ENCODE results near the gene RNF213. TPM values are rescaled to one million over a fixed set of nuclear protein-coding genes. Genes with fewer than 3 reads are reported as not detected.
A peak's percentile ranks its signal among the peaks of the same experiment; 100 is the strongest.
"Not testable (repeated sequence)": the region's sequence is repeated elsewhere in the genome, so short reads cannot be mapped to it uniquely, and the experiment has no call there.

RNF213 gene
- total and polyA plus RNA-seq, 4 donors, result 45.1 to 78.3 (median 59.3) TPM

GRCh38 chr17:80410441-80411087, 149.9 kb downstream of the RNF213 start:
- H3K4me1 ChIP-seq (ENCODE audit: control insufficient read depth, insufficient read depth, low read length), result peaks cover 16% of the 10 kb centered on the region
- WGBS (ENCODE audit: insufficient coverage), result 77% methylated on average over 10 of the region's 16 CpGs
- H3K36me3 ChIP-seq (ENCODE audit: control insufficient read depth, insufficient read depth, low read length); H3K9me3 ChIP-seq (ENCODE audit: control insufficient read depth, insufficient read depth, low read length); DNase-seq (ENCODE audit: low read depth in 4 of 6, low spot score in 6 of 6); H3K27me3 ChIP-seq (ENCODE audit: control insufficient read depth, insufficient read depth, low read length); H3K27ac ChIP-seq (ENCODE audit: low read depth, low read length); H3K4me3 ChIP-seq (ENCODE audit: low read depth, low read length): not testable (repeated sequence)

GRCh38 chr17:80413771-80414507, 153.3 kb downstream of the RNF213 start:
- peaks cover 19% of the 10 kb centered on the region for H3K36me3 ChIP-seq (ENCODE audit: control insufficient read depth, insufficient read depth, low read length)
- H3K4me3 ChIP-seq (ENCODE audit: low read depth, low read length), result peak overlapping the region; percentile 99
- 44% methylated on average over 26 of the region's 26 CpGs for WGBS (ENCODE audit: insufficient coverage)
- H3K4me1 ChIP-seq (ENCODE audit: control insufficient read depth, insufficient read depth, low read length), result peaks cover 27% of the 10 kb centered on the region
- DNase-seq (ENCODE audit: low read depth in 4 of 6, low spot score in 6 of 6), result no peak
- no peak overlapping the region for H3K27ac ChIP-seq (ENCODE audit: low read depth, low read length)
- H3K9me3 ChIP-seq (ENCODE audit: control insufficient read depth, insufficient read depth, low read length), result no peaks in the 10 kb centered on the region
- H3K27me3 ChIP-seq (ENCODE audit: control insufficient read depth, insufficient read depth, low read length), result no peaks in the 10 kb centered on the region

- Histone ChIP-seq H3K4me3 (ENCODE audit: low read depth, low read length) (peak overlapping the region; percentile 99), H3K27ac (ENCODE audit: low read depth, low read length) (peak overlapping the region; percentile 100), H3K9me3 (ENCODE audit: control insufficient read depth, insufficient read depth, low read length) (no peaks in the 10 kb centered on the region), H3K36me3 (ENCODE audit: control insufficient read depth, insufficient read depth, low read length) (peaks cover 23% of the 10 kb centered on the region), H3K27me3 (ENCODE audit: control insufficient read depth, insufficient read depth, low read length) (no peaks in the 10 kb centered on the region), H3K4me1 (ENCODE audit: control insufficient read depth, insufficient read depth, low read length) (peaks cover 27% of the 10 kb centered on the region)
- DNase-seq (ENCODE audit: low read depth in 4 of 6, low spot score in 6 of 6), result peak in 2 of 6 donors; percentile 28 to 59
- WGBS (ENCODE audit: insufficient coverage), result 0% methylated on average over 15 of the region's 15 CpGs
These were observed 153.8 kb downstream of the RNF213 start for GRCh38 chr17:80414508-80414802.

- Histone ChIP-seq H3K4me1 (ENCODE audit: control insufficient read depth, insufficient read depth, low read length) (peaks cover 27% of the 10 kb centered on the region), H3K27ac (ENCODE audit: low read depth, low read length) (peak within 1 kb of the TSS; percentile 100), H3K27me3 (ENCODE audit: control insufficient read depth, insufficient read depth, low read length) (no peaks in the 10 kb centered on the region), H3K4me3 (ENCODE audit: low read depth, low read length) (peak within 1 kb of the TSS; percentile 99), H3K36me3 (ENCODE audit: control insufficient read depth, insufficient read depth, low read length) (peaks cover 27% of the 10 kb centered on the region), H3K9me3 (ENCODE audit: control insufficient read depth, insufficient read depth, low read length) (no peaks in the 10 kb centered on the region)
- peak; percentile 92 to 99 (median 95) for DNase-seq (ENCODE audit: low read depth in 4 of 6, low spot score in 6 of 6)
- WGBS (ENCODE audit: insufficient coverage), result under 1% methylated on average over 97 of the region's 97 CpGs
These were observed 154.4 kb downstream of the RNF213 start, which contains the start of gene ENDOV for GRCh38 chr17:80414803-80415625. Gene ENDOV (plus strand): TSS chr17:80415167. CDS start chr17:80415195, 28 bp downstream.

- peak overlapping the region; percentile 100 for H3K27ac ChIP-seq (ENCODE audit: low read depth, low read length)
- peaks cover 27% of the 10 kb centered on the region for H3K36me3 ChIP-seq (ENCODE audit: control insufficient read depth, insufficient read depth, low read length)
- H3K4me1 ChIP-seq (ENCODE audit: control insufficient read depth, insufficient read depth, low read length), result peaks cover 27% of the 10 kb centered on the region
- peak overlapping the region; percentile 99 for H3K4me3 ChIP-seq (ENCODE audit: low read depth, low read length)
- H3K9me3 ChIP-seq (ENCODE audit: control insufficient read depth, insufficient read depth, low read length), result no peaks in the 10 kb centered on the region
- 10% methylated on average over 39 of the region's 39 CpGs for WGBS (ENCODE audit: insufficient coverage)
- no peaks in the 10 kb centered on the region for H3K27me3 ChIP-seq (ENCODE audit: control insufficient read depth, insufficient read depth, low read length)
- no peak for DNase-seq (ENCODE audit: low read depth in 4 of 6, low spot score in 6 of 6)
These were observed 155.0 kb downstream of the RNF213 start for GRCh38 chr17:80415626-80416137.

GRCh38 chr17:80416260-80416939, 155.7 kb downstream of the RNF213 start:
- DNase-seq (ENCODE audit: low read depth in 4 of 6, low spot score in 6 of 6), result no peak
- Histone ChIP-seq H3K9me3 (ENCODE audit: control insufficient read depth, insufficient read depth, low read length) (no peaks in the 10 kb centered on the region), H3K27ac (ENCODE audit: low read depth, low read length) (no peak overlapping the region), H3K36me3 (ENCODE audit: control insufficient read depth, insufficient read depth, low read length) (peaks cover 32% of the 10 kb centered on the region), H3K4me3 (ENCODE audit: low read depth, low read length) (peak overlapping the region; percentile 99), H3K4me1 (ENCODE audit: control insufficient read depth, insufficient read depth, low read length) (peaks cover 27% of the 10 kb centered on the region), H3K27me3 (ENCODE audit: control insufficient read depth, insufficient read depth, low read length) (no peaks in the 10 kb centered on the region)
- WGBS (ENCODE audit: insufficient coverage), result 93% methylated on average over 7 of the region's 7 CpGs

GRCh38 chr17:80416940-80417293, 156.3 kb downstream of the RNF213 start:
- Histone ChIP-seq H3K4me3 (ENCODE audit: low read depth, low read length) (no peak overlapping the region), H3K27me3 (ENCODE audit: control insufficient read depth, insufficient read depth, low read length) (no peaks in the 10 kb centered on the region), H3K9me3 (ENCODE audit: control insufficient read depth, insufficient read depth, low read length) (no peaks in the 10 kb centered on the region), H3K36me3 (ENCODE audit: control insufficient read depth, insufficient read depth, low read length) (peaks cover 35% of the 10 kb centered on the region), H3K4me1 (ENCODE audit: control insufficient read depth, insufficient read depth, low read length) (peaks cover 27% of the 10 kb centered on the region), H3K27ac (ENCODE audit: low read depth, low read length) (no peak overlapping the region)
- DNase-seq (ENCODE audit: low read depth in 4 of 6, low spot score in 6 of 6), result no peak
- WGBS (ENCODE audit: insufficient coverage), result 88% methylated on average over 4 of the region's 6 CpGs

GRCh38 chr17:80418589-80418988, 157.9 kb downstream of the RNF213 start:
- H3K4me3 ChIP-seq (ENCODE audit: low read depth, low read length), result no peak overlapping the region
- no peaks in the 10 kb centered on the region for H3K9me3 ChIP-seq (ENCODE audit: control insufficient read depth, insufficient read depth, low read length)
- peaks cover 24% of the 10 kb centered on the region for H3K4me1 ChIP-seq (ENCODE audit: control insufficient read depth, insufficient read depth, low read length)
- no peak overlapping the region for H3K27ac ChIP-seq (ENCODE audit: low read depth, low read length)
- 97% methylated on average over 10 of the region's 11 CpGs for WGBS (ENCODE audit: insufficient coverage)
- H3K36me3 ChIP-seq (ENCODE audit: control insufficient read depth, insufficient read depth, low read length), result peaks cover 50% of the 10 kb centered on the region
- no peak for DNase-seq (ENCODE audit: low read depth in 4 of 6, low spot score in 6 of 6)
- H3K27me3 ChIP-seq (ENCODE audit: control insufficient read depth, insufficient read depth, low read length), result no peaks in the 10 kb centered on the region

GRCh38 chr17:80419255-80419654, 158.6 kb downstream of the RNF213 start:
- WGBS (ENCODE audit: insufficient coverage), result 72% methylated on average over 11 of the region's 11 CpGs
- peaks cover 17% of the 10 kb centered on the region for H3K4me1 ChIP-seq (ENCODE audit: control insufficient read depth, insufficient read depth, low read length)
- H3K27me3 ChIP-seq (ENCODE audit: control insufficient read depth, insufficient read depth, low read length), result no peaks in the 10 kb centered on the region
- H3K4me3 ChIP-seq (ENCODE audit: low read depth, low read length), result no peak overlapping the region
- no peak for DNase-seq (ENCODE audit: low read depth in 4 of 6, low spot score in 6 of 6)
- no peaks in the 10 kb centered on the region for H3K9me3 ChIP-seq (ENCODE audit: control insufficient read depth, insufficient read depth, low read length)
- H3K36me3 ChIP-seq (ENCODE audit: control insufficient read depth, insufficient read depth, low read length), result peaks cover 54% of the 10 kb centered on the region
- H3K27ac ChIP-seq (ENCODE audit: low read depth, low read length), result no peak overlapping the region

Data from spinal cord (tissue), 10 donors.